Stomach (tissue), 9 donors: ENCODE measurements around the gene PRKN. TPM values are rescaled to one million over a fixed set of nuclear protein-coding genes. Genes with fewer than 3 reads are reported as not detected.

Experiments
- DNase-seq, 2 donors: peaks; one replicate each; pipeline versions ENCODE4 v3.0.0 to v3.0.0-alpha.2; 2013 to 2019
- H3K27ac ChIP-seq, 5 donors: fragments of 200-600 bp in 4 of 5; sonication (generic) in 4 of 5; one replicate each; pipeline ENCODE4 v1.5.1; 2013 to 2019; ENCODE audit warnings: mild to moderate bottlenecking in 1 of 5, moderate library complexity in 1 of 5
- H3K27me3 ChIP-seq, 3 donors: fragments of 200-600 bp; sonication (generic); one replicate each; pipeline ENCODE4 v1.5.1; 2017 to 2019; ENCODE audit warnings: mixed run types in 1 of 3
- H3K36me3 ChIP-seq, 4 donors: fragments of 200-600 bp; sonication (generic); 1 replicate in 3 of 4; 2 replicates in 1 of 4; pipeline ENCODE4 v1.5.1; 2016 to 2019
- H3K4me1 ChIP-seq, 4 donors: fragments of 200-600 bp; sonication (generic); one replicate each; pipeline ENCODE4 v1.5.1; 2016 to 2019
- H3K4me3 ChIP-seq, 4 donors: fragments of 200-600 bp; sonication (generic) in 3 of 4; one replicate each; pipeline ENCODE4 v1.5.1; 2016 to 2019; ENCODE audit warnings: mild to moderate bottlenecking in 1 of 4
- H3K9me3 ChIP-seq, 4 donors: fragments of 200-600 bp; sonication (generic); one replicate each; pipeline ENCODE4 v1.5.1; 2016 to 2019
- CTCF ChIP-seq, 7 experiments: fragments of 450-650 bp in 4 of 7; fragments of 200-600 bp in 3 of 7; sonication (generic) in 3 of 7; IDR thresholded peaks; one replicate each; pipeline ENCODE4 v1.5.1; 2016 to 2019; ENCODE audit warnings: antibody characterized with exemption in 7 of 7, control low read depth in 2 of 7, mild to moderate bottlenecking in 1 of 7
- EP300 ChIP-seq: sonication (generic); formaldehyde crosslinking; IDR thresholded peaks from one replicate; pipeline ENCODE4 v1.6.1; 2017; ENCODE audit warnings: antibody characterized with exemption
- POLR2A ChIP-seq, 4 donors: fragments of 450-650 bp; IDR thresholded peaks; one replicate each; pipeline ENCODE4 v1.6.1; 2016; ENCODE audit warnings: antibody characterized with exemption in 4 of 4, control low read depth in 2 of 4, mild to moderate bottlenecking in 1 of 4, moderate library complexity in 1 of 4
- POLR2AphosphoS5 ChIP-seq, 3 donors: sonication (generic); formaldehyde crosslinking; IDR thresholded peaks; one replicate each; pipeline ENCODE4 v1.6.1; 2016; ENCODE audit warnings: antibody characterized with exemption in 3 of 3
- WGBS, 5 donors: extraction: QIAGEN DNeasy Blood & Tissue Kit in 3 of 5; methylation state at CpG; one replicate each; pipeline versions ENCODE4 v1.1.5 to v1.1.7; 2013 to 2018; 5-methylcytosine and 5-hydroxymethylcytosine counted together
- intact Hi-C: fragments of 100-400 bp; cut with DNase I; formaldehyde crosslinking; loops from one replicate; pipeline ENCODE4 v1.15.1; 2023; ENCODE audit warnings: low total_unique reads
- polyA plus RNA-seq, 3 donors: library from polyadenylated mRNA; stranded (reverse); fragments of 200-250 nt; gene quantifications; one replicate each; pipeline ENCODE4 v1.2.3, GENCODE V29; 2013
- total RNA-seq, 5 donors: library from RNA; depleted of rRNA; stranded (reverse); fragments of >200 nt; gene quantifications; one replicate each; pipeline versions ENCODE4 v1.1.0 to v1.2.3, GENCODE V29; 2014 to 2016
- donor health status: healthy with polysubstance abuse.
- donor health status: Bipolar disorder and iron deficiency.
- donor health status: healthy.

Gene PRKN
- total and polyA plus RNA-seq, 8 donors: 0.68 to 19.8 (median 9.5) TPM

- no peaks in the 10 kb centered on the region for H3K4me1 ChIP-seq
- 33 to 51% (median 43%) methylated on average over 2 of the region's 2 CpGs for WGBS, 5 donors
- intact Hi-C loops: no loop called here
- no peak for DNase-seq
- H3K27me3 ChIP-seq: no peaks in the 10 kb centered on the region
- no peak overlapping the region for H3K4me3 ChIP-seq
- no peaks in the 10 kb centered on the region for H3K9me3 ChIP-seq
- H3K36me3 ChIP-seq: no peaks in the 10 kb centered on the region
- no peak overlapping the region for H3K27ac ChIP-seq
- TF ChIP-seq EP300 (no peak), CTCF (IDR thresholded peaks at IDR 0.05) (no peak), POLR2A (IDR thresholded peaks at IDR 0.05) (no peak), POLR2AphosphoS5 (IDR thresholded peaks at IDR 0.05) (no peak)
Observed at GRCh38 chr6:162373192-162373591, 354.4 kb downstream of the PRKN start.

GRCh38 chr6:162372106-162372505, 355.5 kb downstream of the PRKN start:
- H3K36me3 ChIP-seq: no peaks in the 10 kb centered on the region
- TF ChIP-seq POLR2AphosphoS5 (IDR thresholded peaks at IDR 0.05): no peak
- TF ChIP-seq POLR2A (IDR thresholded peaks at IDR 0.05): no peak
- TF ChIP-seq CTCF (IDR thresholded peaks at IDR 0.05): no peak
- no peak for TF ChIP-seq EP300

GRCh38 chr6:162371121-162371520, 356.4 kb downstream of the PRKN start:
- intact Hi-C loops: no loop called here
- no peak for TF ChIP-seq CTCF (IDR thresholded peaks at IDR 0.05)
- no peak for TF ChIP-seq POLR2AphosphoS5 (IDR thresholded peaks at IDR 0.05)
- TF ChIP-seq EP300: no peak
- no peak for TF ChIP-seq POLR2A (IDR thresholded peaks at IDR 0.05)

More at GRCh38 chr6:162372106-162372505, 355.5 kb downstream of the PRKN start:
- no peaks in the 10 kb centered on the region for H3K9me3 ChIP-seq
- DNase-seq: no peak
- WGBS, 5 donors: 65 to 81% (median 71%) methylated on average over 9 of the region's 9 CpGs
- H3K4me1 ChIP-seq: no peaks in the 10 kb centered on the region
- H3K27ac ChIP-seq: no peak overlapping the region
- no peaks in the 10 kb centered on the region for H3K27me3 ChIP-seq
- intact Hi-C loops: no loop called here
- no peak overlapping the region for H3K4me3 ChIP-seq

GRCh38 chr6:162369091-162369490, 358.5 kb downstream of the PRKN start:
- H3K4me3 ChIP-seq: no peak overlapping the region
- no peaks in the 10 kb centered on the region for H3K9me3 ChIP-seq
- H3K27ac ChIP-seq: no peak overlapping the region
- 91 to 100% (median 94%) methylated on average over 2 of the region's 2 CpGs for WGBS, 5 donors
- intact Hi-C loops: no loop called here
- no peak for DNase-seq
- H3K4me1 ChIP-seq: no peaks in the 10 kb centered on the region
- no peak for TF ChIP-seq POLR2AphosphoS5 (IDR thresholded peaks at IDR 0.05)
- no peak for TF ChIP-seq POLR2A (IDR thresholded peaks at IDR 0.05)
- TF ChIP-seq EP300: no peak
- TF ChIP-seq CTCF (IDR thresholded peaks at IDR 0.05): no peak
- H3K36me3 ChIP-seq: no peaks in the 10 kb centered on the region
- H3K27me3 ChIP-seq: no peaks in the 10 kb centered on the region

More at GRCh38 chr6:162371121-162371520, 356.4 kb downstream of the PRKN start:
- Histone ChIP-seq H3K9me3 (no peaks in the 10 kb centered on the region), H3K36me3 (no peaks in the 10 kb centered on the region), H3K4me1 (no peaks in the 10 kb centered on the region), H3K27ac (no peak overlapping the region), H3K27me3 (no peaks in the 10 kb centered on the region), H3K4me3 (no peak overlapping the region)
- 86 to 92% (median 90%) methylated on average over 5 of the region's 5 CpGs for WGBS, 5 donors
- no peak for DNase-seq
